Hepatocyte (in vitro differentiated cells): Measurements from ENCODE around the gene EIF2D. TPM values are rescaled to one million over a fixed set of nuclear protein-coding genes. Genes with fewer than 3 reads are reported as not detected.

Source experiments
- DNase-seq: peaks from one replicate; pipeline ENCODE4 v3.0.0-alpha.2; 2016; ENCODE audit warnings: low spot score
- H2AFZ ChIP-seq: fragments of 200-600 bp; sonication (generic); 2 replicates; pipeline ENCODE4 v1.6.0; 2016; ENCODE audit warnings: antibody characterized with exemption, mild to moderate bottlenecking
- H3K27ac ChIP-seq: fragments of 200-600 bp; sonication (generic); 2 replicates; pipeline ENCODE4 v1.5.1; 2016; ENCODE audit warnings: mild to moderate bottlenecking
- H3K27me3 ChIP-seq: fragments of 200-600 bp; sonication (generic); 2 replicates; pipeline ENCODE4 v1.6.1; 2016
- H3K36me3 ChIP-seq: fragments of 200-600 bp; sonication (generic); replicated peaks from 2 replicates; pipeline ENCODE4 v1.5.1; 2016; ENCODE audit warnings: low read depth; ENCODE audit not compliant: insufficient read depth
- H3K4me1 ChIP-seq: fragments of 200-600 bp; sonication (generic); 2 replicates; pipeline ENCODE4 v1.5.1; 2016; ENCODE audit warnings: mild to moderate bottlenecking, moderate library complexity; ENCODE audit not compliant: insufficient read depth
- H3K4me2 ChIP-seq: fragments of 200-600 bp; sonication (generic); 2 replicates; pipeline ENCODE4 v1.6.0; 2016
- H3K4me3 ChIP-seq: fragments of 200-600 bp; sonication (generic); 2 replicates; pipeline ENCODE4 v1.5.1; 2016; ENCODE audit warnings: mild to moderate bottlenecking
- H3K79me2 ChIP-seq: fragments of 200-600 bp; sonication (generic); 2 replicates; pipeline ENCODE4 v1.6.0; 2017; ENCODE audit warnings: mild to moderate bottlenecking
- H3K9me2 ChIP-seq: fragments of 200-600 bp; sonication (generic); replicated peaks from 2 replicates; pipeline ENCODE4 v1.6.0; 2017; ENCODE audit warnings: mild to moderate bottlenecking; ENCODE audit not compliant: insufficient read depth
- H3K9me3 ChIP-seq: fragments of 200-600 bp; sonication (generic); 2 replicates; pipeline ENCODE4 v1.5.1; 2016; ENCODE audit warnings: low read depth, mild to moderate bottlenecking
- H4K20me1 ChIP-seq: fragments of 200-600 bp; sonication (generic); 2 replicates; pipeline ENCODE4 v1.6.0; 2016; ENCODE audit warnings: mild to moderate bottlenecking; ENCODE audit not compliant: insufficient read depth, poor library complexity, severe bottlenecking
- EZH2 ChIP-seq: fragments of 200-600 bp; sonication (generic); IDR thresholded peaks from 2 replicates; pipeline ENCODE4 v1.6.1; 2016; ENCODE audit warnings: antibody characterized with exemption, mild to moderate bottlenecking, borderline replicate concordance
- EZH2phosphoT487 ChIP-seq: fragments of 200-600 bp; sonication (generic); IDR thresholded peaks from one replicate; pipeline ENCODE4 v1.6.1; 2018; ENCODE audit warnings: antibody characterized with exemption, mild to moderate bottlenecking, low read depth, moderate library complexity; ENCODE audit not compliant: unreplicated experiment, severe bottlenecking
- WGBS: methylation state at CpG from one replicate; pipeline ENCODE4 v1.1.6; 2016; ENCODE audit warnings: low lambda C conversion rate; ENCODE audit errors: missing lambda C conversion rate; 5-methylcytosine and 5-hydroxymethylcytosine counted together
- polyA plus RNA-seq: library from polyadenylated mRNA; unstranded; fragments of >200 nt; fragmentation: Nextera tagmentation; extraction: Ambion mirVana; gene quantifications from 2 replicates; pipeline ENCODE4 v1.2.1, GENCODE V29; 2016
- total RNA-seq: library from RNA; depleted of rRNA; stranded (reverse); fragments of >200 nt; gene quantifications from 2 replicates; pipeline ENCODE4 v1.2.3, GENCODE V29; 2014
- TF ChIP-seq, protein P1 (sequence below): fragments of 200-600 bp; sonication (generic); IDR thresholded peaks from 2 replicates; pipeline ENCODE4 v1.5.1; 2016; ENCODE audit warnings: antibody characterized with exemption, mild to moderate bottlenecking; ENCODE audit not compliant: poor library complexity

EIF2D gene
- total and polyA plus RNA-seq, 2 experiments from 2014 or later = 27.7 to 40.4 TPM

DNA sequence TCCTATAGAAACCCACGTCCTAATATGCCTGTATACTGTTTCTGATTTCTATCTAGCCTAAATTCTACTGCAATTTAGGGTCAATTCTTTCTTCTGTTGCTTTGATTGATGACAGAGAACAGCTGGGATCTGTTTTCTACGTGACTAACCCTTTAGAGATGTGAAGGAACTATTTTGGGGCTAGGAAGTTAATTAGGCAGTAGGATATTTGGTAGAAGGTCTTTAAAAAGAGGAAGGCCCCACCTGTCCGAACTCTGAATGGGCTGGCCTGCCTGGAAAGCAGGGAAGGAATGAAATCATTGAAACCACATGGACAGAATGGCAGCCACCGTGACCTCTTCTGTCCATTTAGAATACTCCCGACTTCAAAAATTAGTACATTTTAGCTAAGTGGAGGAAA is 21.0 kb downstream of the EIF2D start:
- H3K4me3 ChIP-seq = no peak overlapping the region
- no peaks in the 10 kb centered on the region for H3K4me1 ChIP-seq
- DNase-seq = no peak
- no peak overlapping the region for H2AFZ ChIP-seq
- WGBS = 86% methylated on average over 5 of the region's 5 CpGs
- H3K36me3 ChIP-seq = no peaks in the 10 kb centered on the region
- no peaks in the 10 kb centered on the region for H3K27me3 ChIP-seq
- no peak overlapping the region for H3K4me2 ChIP-seq
- H3K9me2 ChIP-seq = no peaks in the 10 kb centered on the region
- H4K20me1 ChIP-seq = no peaks in the 10 kb centered on the region
- H3K9me3 ChIP-seq = no peaks in the 10 kb centered on the region
- H3K27ac ChIP-seq = no peak overlapping the region
- H3K79me2 ChIP-seq = no peaks in the 10 kb centered on the region
- TF ChIP-seq EZH2phosphoT487 (no peak), EZH2 (no peak)
- TF ChIP-seq, protein P1, sequence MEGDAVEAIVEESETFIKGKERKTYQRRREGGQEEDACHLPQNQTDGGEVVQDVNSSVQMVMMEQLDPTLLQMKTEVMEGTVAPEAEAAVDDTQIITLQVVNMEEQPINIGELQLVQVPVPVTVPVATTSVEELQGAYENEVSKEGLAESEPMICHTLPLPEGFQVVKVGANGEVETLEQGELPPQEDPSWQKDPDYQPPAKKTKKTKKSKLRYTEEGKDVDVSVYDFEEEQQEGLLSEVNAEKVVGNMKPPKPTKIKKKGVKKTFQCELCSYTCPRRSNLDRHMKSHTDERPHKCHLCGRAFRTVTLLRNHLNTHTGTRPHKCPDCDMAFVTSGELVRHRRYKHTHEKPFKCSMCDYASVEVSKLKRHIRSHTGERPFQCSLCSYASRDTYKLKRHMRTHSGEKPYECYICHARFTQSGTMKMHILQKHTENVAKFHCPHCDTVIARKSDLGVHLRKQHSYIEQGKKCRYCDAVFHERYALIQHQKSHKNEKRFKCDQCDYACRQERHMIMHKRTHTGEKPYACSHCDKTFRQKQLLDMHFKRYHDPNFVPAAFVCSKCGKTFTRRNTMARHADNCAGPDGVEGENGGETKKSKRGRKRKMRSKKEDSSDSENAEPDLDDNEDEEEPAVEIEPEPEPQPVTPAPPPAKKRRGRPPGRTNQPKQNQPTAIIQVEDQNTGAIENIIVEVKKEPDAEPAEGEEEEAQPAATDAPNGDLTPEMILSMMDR = no peak

DNA sequence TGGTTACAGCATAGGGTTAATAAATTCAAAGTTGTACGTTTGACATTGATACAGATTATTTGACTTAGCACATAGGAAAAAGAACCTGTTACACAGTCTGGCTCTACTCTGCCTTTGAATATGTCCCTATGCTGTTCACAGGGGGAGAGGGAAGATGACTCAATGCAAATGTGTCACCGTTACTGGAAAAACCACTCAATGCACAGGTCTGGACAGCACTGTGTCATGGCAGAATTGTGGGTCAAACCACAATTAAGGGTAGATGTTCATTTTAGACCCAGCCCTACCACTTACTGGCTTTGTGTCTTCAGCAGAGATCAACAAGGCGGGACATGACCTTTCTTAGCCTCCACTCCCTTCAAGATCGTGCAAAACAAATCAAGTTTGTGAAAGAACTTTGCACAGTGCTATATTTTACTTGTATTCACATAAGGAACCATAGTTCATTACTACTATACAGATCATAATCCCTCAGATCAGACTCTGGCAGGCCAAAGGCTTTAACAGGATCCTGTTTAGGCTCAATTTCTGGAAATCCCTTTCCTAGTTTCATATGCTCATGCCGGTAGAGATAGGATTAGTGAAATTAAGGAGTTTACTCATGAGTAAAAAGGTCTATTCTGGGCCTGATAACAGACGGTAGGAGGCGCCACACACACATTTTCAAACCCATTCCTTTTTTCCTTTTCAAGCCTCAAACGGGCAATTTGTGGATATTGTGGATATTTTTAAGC is 22.1 kb downstream of the EIF2D start:
- WGBS = 61% methylated on average over 8 of the region's 8 CpGs
- Histone ChIP-seq H3K27ac (no peak overlapping the region), H3K4me2 (no peak overlapping the region)

DNA sequence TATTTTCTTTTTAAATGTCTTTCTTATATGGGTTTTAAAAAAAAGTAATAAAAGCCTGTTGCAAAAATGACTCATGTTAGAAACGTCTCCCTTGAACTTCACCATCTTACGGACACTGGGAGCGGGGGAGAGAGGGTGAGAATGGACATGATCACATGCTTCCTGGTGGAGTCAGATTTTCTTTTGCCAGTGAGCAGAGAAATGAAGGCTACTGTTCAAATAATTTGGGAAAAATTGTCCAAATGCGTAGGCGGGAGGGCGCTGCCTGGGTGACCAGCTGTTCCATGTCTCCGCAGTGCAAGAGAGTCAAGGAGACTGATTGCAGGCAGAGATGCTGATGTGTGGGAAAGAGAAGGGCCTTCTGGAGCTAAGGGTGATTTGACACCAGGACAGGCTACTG is 23.1 kb downstream of the EIF2D start:
- Histone ChIP-seq H2AFZ (no peak overlapping the region), H3K27me3 (no peaks in the 10 kb centered on the region), H3K36me3 (no peaks in the 10 kb centered on the region), H4K20me1 (no peaks in the 10 kb centered on the region), H3K27ac (peak overlapping the region; percentile 10), H3K9me3 (no peaks in the 10 kb centered on the region), H3K79me2 (no peaks in the 10 kb centered on the region), H3K4me3 (no peak overlapping the region), H3K4me1 (no peaks in the 10 kb centered on the region), H3K9me2 (no peaks in the 10 kb centered on the region), H3K4me2 (no peak overlapping the region)
- WGBS = 76% methylated on average over 7 of the region's 7 CpGs
- DNase-seq = peak; percentile 30
- TF ChIP-seq, protein P1 = no peak
- TF ChIP-seq EZH2 = no peak
- TF ChIP-seq EZH2phosphoT487 = no peak

More for the DNA sequence above, 22.1 kb downstream of the EIF2D start:
- H3K79me2 ChIP-seq = no peaks in the 10 kb centered on the region
- no peak overlapping the region for H2AFZ ChIP-seq
- H4K20me1 ChIP-seq = no peaks in the 10 kb centered on the region
- no peak for TF ChIP-seq EZH2phosphoT487
- no peak for TF ChIP-seq EZH2
- TF ChIP-seq, protein P1 = peak; percentile 42
- H3K9me2 ChIP-seq = no peaks in the 10 kb centered on the region
- no peaks in the 10 kb centered on the region for H3K27me3 ChIP-seq
- H3K4me1 ChIP-seq = no peaks in the 10 kb centered on the region
- no peaks in the 10 kb centered on the region for H3K9me3 ChIP-seq
- no peak overlapping the region for H3K4me3 ChIP-seq
- DNase-seq = no peak
- no peaks in the 10 kb centered on the region for H3K36me3 ChIP-seq
